SK-N-SH (cell line): ENCODE results near the gene AUTS2. TPM values are rescaled to one million over a fixed set of nuclear protein-coding genes. Genes with fewer than 3 reads are reported as not detected.

Experiments
- CTCF ChIA-PET: fragments of 300-600, 350-600 bp; formaldehyde crosslinking; extraction: SDS; loops from one replicate; lab custom pipeline; 2021; lab: Yijun Ruan, JAX
- POLR2A ChIA-PET: fragments of 350-600 bp; sonication (Branson Sonifier 250); formaldehyde crosslinking; extraction: SDS; loops from one replicate; lab custom pipeline; 2020; ENCODE audit warnings: antibody characterized with exemption, inconsistent platforms; lab: Yijun Ruan, JAX
- DNase-seq: peaks from one replicate; pipeline ENCODE4 v3.0.0; 2012
- H2AFZ ChIP-seq: fragments of 200-600 bp; sonication (generic); 2 replicates; pipeline ENCODE4 v1.8.1; 2016; ENCODE audit warnings: antibody characterized with exemption, mild to moderate bottlenecking, low read depth
- H3F3A ChIP-seq: fragments of 200-600 bp; sonication (generic); replicated peaks from 2 replicates; pipeline ENCODE3; 2016; ENCODE audit warnings: antibody characterized with exemption, mild to moderate bottlenecking; ENCODE audit not compliant: insufficient read depth
- H3K27ac ChIP-seq, 2 experiments: fragments of 200-500 bp in 1 of 2; fragments of 200-600 bp in 1 of 2; sonication (Bioruptor generic) in 1 of 2; sonication (generic), shearing (Covaris generic) in 1 of 2; 2 replicates each; pipeline versions ENCODE4 v1.5.1 to v1.6.1; 2014 to 2016; ENCODE audit warnings: low read depth in 2 of 2, inconsistent platforms in 1 of 2, low read length in 1 of 2, mild to moderate bottlenecking in 1 of 2, mixed read lengths in 1 of 2
- H3K27me3 ChIP-seq: fragments of 200-600 bp; sonication (generic), shearing (Covaris generic); 2 replicates; pipeline ENCODE4 v1.6.1; 2016; ENCODE audit warnings: mixed run types; ENCODE audit not compliant: insufficient read depth
- H3K36me3 ChIP-seq, 2 experiments: fragments of 200-500 bp in 1 of 2; fragments of 200-600 bp in 1 of 2; sonication (Bioruptor generic) in 1 of 2; sonication (generic) in 1 of 2; replicated peaks in 1 of 2; 2 replicates each; pipeline versions ENCODE3 to v1.5.1; 2014 to 2016; ENCODE audit warnings: low read length in 1 of 2, mild to moderate bottlenecking in 1 of 2; ENCODE audit not compliant: insufficient read depth in 2 of 2, control insufficient read depth in 1 of 2
- H3K4me1 ChIP-seq, 2 experiments: fragments of 200-500 bp in 1 of 2; fragments of 200-600 bp in 1 of 2; sonication (Bioruptor generic) in 1 of 2; sonication (generic), shearing (Covaris generic) in 1 of 2; 2 replicates each; pipeline versions ENCODE4 v1.5.1 to v1.6.1; 2014 to 2016; ENCODE audit warnings: low read depth in 1 of 2, low read length in 1 of 2, mixed run types in 1 of 2; ENCODE audit not compliant: insufficient read depth in 2 of 2, control insufficient read depth in 1 of 2
- H3K4me2 ChIP-seq: fragments of 200-600 bp; sonication (generic), shearing (Covaris generic); 2 replicates; pipeline ENCODE4 v1.6.1; 2017; ENCODE audit warnings: mixed run types
- H3K4me3 ChIP-seq, 2 experiments: fragments of 200-500 bp in 1 of 2; fragments of 200-600 bp in 1 of 2; sonication (Bioruptor generic) in 1 of 2; sonication (generic), shearing (Covaris generic) in 1 of 2; 2 replicates each; pipeline versions ENCODE4 v1.5.1 to v1.8.1; 2014 to 2016; ENCODE audit warnings: low read depth in 2 of 2, inconsistent platforms in 1 of 2, low read length in 1 of 2, mild to moderate bottlenecking in 1 of 2, mixed read lengths in 1 of 2, moderate library complexity in 1 of 2
- H3K79me2 ChIP-seq: fragments of 200-600 bp; sonication (generic); 2 replicates; pipeline ENCODE4 v1.8.1; 2017; ENCODE audit warnings: mild to moderate bottlenecking; ENCODE audit not compliant: insufficient read depth
- H3K9ac ChIP-seq: fragments of 200-600 bp; sonication (generic); 2 replicates; pipeline ENCODE4 v1.6.1; 2017; ENCODE audit warnings: mixed run types
- H3K9me2 ChIP-seq: fragments of 200-600 bp; sonication (generic); 2 replicates; pipeline ENCODE4 v1.6.1; 2017; ENCODE audit warnings: mixed run types
- H3K9me3 ChIP-seq: fragments of 200-600 bp; sonication (generic); 2 replicates; pipeline ENCODE4 v1.6.1; 2017; ENCODE audit warnings: mixed run types, mild to moderate bottlenecking, moderate library complexity
- H4K20me1 ChIP-seq: fragments of 200-600 bp; sonication (generic); 2 replicates; pipeline ENCODE4 v1.6.1; 2017; ENCODE audit warnings: mild to moderate bottlenecking, mixed run types; ENCODE audit not compliant: insufficient read depth
- CHD2 ChIP-seq: fragments of 150-350 bp; IDR thresholded peaks from 2 replicates; pipeline ENCODE4 v1.6.1; 2018; ENCODE audit warnings: low read length; ENCODE audit not compliant: partially characterized antibody
- EZH2phosphoT487 ChIP-seq: fragments of 200-600 bp; sonication (generic); IDR thresholded peaks from 2 replicates; pipeline ENCODE4 v1.6.1; 2017; ENCODE audit warnings: low read depth, mixed run types, mild to moderate bottlenecking, antibody characterized with exemption, moderate library complexity, borderline replicate concordance
- FOSL2 ChIP-seq: IDR thresholded peaks from 2 replicates; pipeline ENCODE4 v1.4.0; 2012; ENCODE audit warnings: low read depth, mild to moderate bottlenecking, moderate library complexity, borderline replicate concordance
- FOXJ3 ChIP-seq: sonication (generic); formaldehyde crosslinking; IDR thresholded peaks from 2 replicates; pipeline ENCODE4 v1.5.1; 2020; ENCODE audit warnings: mild to moderate bottlenecking, missing genetic modification reagents
- FOXM1 ChIP-seq: IDR thresholded peaks from 2 replicates; pipeline ENCODE4 v1.4.0; 2012; ENCODE audit warnings: low read depth, mild to moderate bottlenecking
- GATA2 ChIP-seq: sonication (generic); formaldehyde crosslinking; IDR thresholded peaks from 2 replicates; pipeline ENCODE4 v1.5.0; 2020; ENCODE audit warnings: mild to moderate bottlenecking, missing genetic modification reagents
- IRF3 ChIP-seq: fragments of 150-350 bp; IDR thresholded peaks from 2 replicates; pipeline ENCODE4 v1.6.1; 2016; ENCODE audit warnings: mild to moderate bottlenecking, low read depth, low read length
- JUND ChIP-seq: IDR thresholded peaks from 2 replicates; pipeline ENCODE4 v1.4.0; 2012
- MAX ChIP-seq: IDR thresholded peaks from 2 replicates; pipeline ENCODE4 v1.4.0; 2012; ENCODE audit warnings: low read depth
- MEF2A ChIP-seq: IDR thresholded peaks from 2 replicates; pipeline ENCODE4 v1.4.0; 2012; ENCODE audit warnings: low read depth, borderline replicate concordance
- MXI1 ChIP-seq: IDR thresholded peaks from 2 replicates; pipeline ENCODE4 v1.6.1; 2012; ENCODE audit warnings: mild to moderate bottlenecking, low read depth, low read length, improper control_type of control experiment
- NRF1 ChIP-seq: IDR thresholded peaks from 2 replicates; pipeline ENCODE4 v1.6.1; 2012; ENCODE audit warnings: low read depth, mild to moderate bottlenecking, low read length
- PBX3 ChIP-seq: IDR thresholded peaks from 2 replicates; pipeline ENCODE4; 2012
- POLR2AphosphoS5 ChIP-seq: IDR thresholded peaks from 2 replicates; pipeline ENCODE4 v1.6.1; 2012; ENCODE audit warnings: low read depth, low read length
- RAD21 ChIP-seq: IDR thresholded peaks from 2 replicates; pipeline ENCODE4 v1.6.1; 2012; ENCODE audit warnings: mild to moderate bottlenecking, low read length
- RCOR1 ChIP-seq: fragments of 150-350 bp; IDR thresholded peaks from 2 replicates; pipeline ENCODE4 v1.6.1; 2017; ENCODE audit warnings: antibody characterized with exemption, low read length
- REST ChIP-seq: IDR thresholded peaks from 2 replicates; pipeline ENCODE4 v1.6.1; 2012; ENCODE audit warnings: mild to moderate bottlenecking, low read depth, low read length, moderate library complexity
- RFX5 ChIP-seq: IDR thresholded peaks from 2 replicates; pipeline ENCODE4 v1.6.1; 2012; ENCODE audit warnings: mild to moderate bottlenecking, improper control_type of control experiment, low read length
- RXRA ChIP-seq: IDR thresholded peaks from 2 replicates; pipeline ENCODE4 v1.4.0; 2012; ENCODE audit warnings: low read depth, mild to moderate bottlenecking, borderline replicate concordance
- SIN3A ChIP-seq: IDR thresholded peaks from 2 replicates; pipeline ENCODE4 v1.6.1; 2012; ENCODE audit warnings: low read depth, mild to moderate bottlenecking, low read length, moderate library complexity, borderline replicate concordance
- SMC3 ChIP-seq: IDR thresholded peaks from 2 replicates; pipeline ENCODE4 v1.6.1; 2012; ENCODE audit warnings: low read depth, low read length, improper control_type of control experiment
- TAF1 ChIP-seq: IDR thresholded peaks from 2 replicates; pipeline ENCODE4 v1.6.1; 2012; ENCODE audit warnings: low read depth, mild to moderate bottlenecking, low read length, moderate library complexity, borderline replicate concordance
- USF2 ChIP-seq: fragments of 150-350 bp; IDR thresholded peaks from 2 replicates; pipeline ENCODE4 v1.6.1; 2017; ENCODE audit warnings: antibody characterized with exemption, low read length, low read depth, borderline replicate concordance
- WGBS: methylation state at CpG from one replicate; pipeline ENCODE4 v1.1.6; 2017; ENCODE audit warnings: low lambda C conversion rate; 5-methylcytosine and 5-hydroxymethylcytosine counted together
- polyA plus RNA-seq, 3 experiments: library from polyadenylated mRNA; depleted of rRNA; stranded (reverse); fragments of >200 nt; gene quantifications; 2 replicates each; pipeline ENCODE4 v1.2.3, GENCODE V29; 2012

AUTS2 gene
- polyA plus RNA-seq, 1 of the 3 experiments (the other 2 are of a cell fraction): 15.6 TPM

GRCh38 chr7:69907720-69908119 lies 309.4 kb downstream of the AUTS2 start (continued):
- TF ChIP-seq CHD2 (no peak), RCOR1 (no peak), JUND (no peak), GATA2 (CRISPR knock-in tag) (no peak), FOSL2 (no peak), NRF1 (no peak), EZH2phosphoT487 (no peak), RAD21 (no peak)

GRCh38 chr7:69908454-69908853 lies 310.2 kb downstream of the AUTS2 start:
- no peak for DNase-seq

More at GRCh38 chr7:69908454-69908853, 310.2 kb downstream of the AUTS2 start:
- H3K36me3 ChIP-seq: peaks cover 0 to 4% of the 10 kb centered on the region in 2 experiments
- H3K4me1 ChIP-seq: peaks cover 10 to 13% of the 10 kb centered on the region in 2 experiments
- ChIA-PET POLR2A (no interaction called here), CTCF (interaction anchor here (0.9 to 3.5 kb wide), 3 partner anchors 9 to 1731 kb away, joined by 3 to 18 read pairs (median 9); no protein-coding TSS in a partner anchor)
- TF ChIP-seq NRF1 (no peak), FOXM1 (no peak), RCOR1 (no peak), IRF3 (no peak), MAX (no peak), POLR2AphosphoS5 (no peak), PBX3 (no peak), RXRA (no peak), TAF1 (no peak), MXI1 (no peak), REST (no peak), FOSL2 (no peak), USF2 (no peak), SMC3 (no peak), MEF2A (no peak), RAD21 (no peak), FOXJ3 (no peak), SIN3A (no peak), RFX5 (no peak)
- no peaks in the 10 kb centered on the region for H3K9me3 ChIP-seq
- H3K27me3 ChIP-seq: no peaks in the 10 kb centered on the region
- H3K4me3 ChIP-seq: no peak overlapping the region
- H4K20me1 ChIP-seq: no peaks in the 10 kb centered on the region; the same call in 1 of the 2 replicates
- no peaks in the 10 kb centered on the region for H3F3A ChIP-seq
- no peak overlapping the region for H3K4me2 ChIP-seq
- H2AFZ ChIP-seq: no peak overlapping the region
- H3K27ac ChIP-seq: no peak overlapping the region
- H3K79me2 ChIP-seq: no peaks in the 10 kb centered on the region; the same call in 1 of the 2 replicates
- WGBS: 100% methylated on average over 1 of the region's 1 CpG
- H3K9me2 ChIP-seq: no peaks in the 10 kb centered on the region
- no peak overlapping the region for H3K9ac ChIP-seq
